PC-9 (cell line): ENCODE measurements around the gene HIVEP2. TPM values are rescaled to one million over a fixed set of nuclear protein-coding genes. Genes with fewer than 3 reads are reported as not detected.

Source experiments
- BruUV-seq: library from RNA; stranded (reverse); fragments of 400-500 nt; replicated peaks from 2 replicates; lab custom pipeline; 2021; lab: Mats Ljungman, UMichigan
- CTCF ChIA-PET: fragments of 300-600 bp; sonication (Branson Sonifier 250); formaldehyde crosslinking; loops from one replicate; lab custom pipeline; 2022; ENCODE audit warnings: antibody characterized with exemption; lab: Charles Lee
- POLR2A ChIA-PET: fragments of 300-600 bp; sonication (Branson Sonifier 250); formaldehyde crosslinking; loops from one replicate; lab custom pipeline; 2022; ENCODE audit warnings: antibody characterized with exemption; ENCODE audit not compliant: unreplicated experiment; lab: Charles Lee
- DNase-seq, 2 experiments: peaks; one replicate each; pipeline versions ENCODE4 v3.0.0 to v3.0.0-alpha.2; 2015 to 2022; ENCODE audit warnings: mixed read lengths in 1 of 2
- H2AFZ ChIP-seq: fragments of 200-600 bp; sonication (generic); 2 replicates; pipeline ENCODE4 v1.8.1; 2017; ENCODE audit warnings: antibody characterized with exemption
- H3F3A ChIP-seq: fragments of 200-600 bp; sonication (generic); 2 replicates; pipeline ENCODE4 v1.8.1; 2017; ENCODE audit warnings: antibody characterized with exemption, mild to moderate bottlenecking, low read depth; ENCODE audit not compliant: insufficient read depth
- H3K27ac ChIP-seq: fragments of 200-600 bp; sonication (generic); 2 replicates; pipeline ENCODE4 v1.6.1; 2016; ENCODE audit warnings: mixed run types
- H3K27me3 ChIP-seq: fragments of 200-600 bp; sonication (generic); 2 replicates; pipeline ENCODE4 v1.6.1; 2016; ENCODE audit warnings: low read depth, mixed run types; ENCODE audit not compliant: insufficient read depth
- H3K36me3 ChIP-seq: fragments of 200-600 bp; sonication (generic); 2 replicates; pipeline ENCODE4 v1.6.1; 2016; ENCODE audit warnings: low read depth, mixed run types
- H3K4me1 ChIP-seq: fragments of 200-600 bp; sonication (generic); replicated peaks from 2 replicates; pipeline ENCODE4 v1.6.1; 2016; ENCODE audit warnings: mixed run types; ENCODE audit not compliant: insufficient read depth
- H3K4me2 ChIP-seq: fragments of 200-600 bp; sonication (generic); 2 replicates; pipeline ENCODE4 v1.6.1; 2017; ENCODE audit warnings: mixed run types
- H3K4me3 ChIP-seq: fragments of 200-600 bp; sonication (generic); 2 replicates; pipeline ENCODE4 v1.6.1; 2016; ENCODE audit warnings: mixed run types
- H3K79me2 ChIP-seq: fragments of 200-600 bp; sonication (generic); 2 replicates; pipeline ENCODE4 v1.6.1; 2017; ENCODE audit warnings: low read depth, mixed run types
- H3K9me2 ChIP-seq: fragments of 200-600 bp; sonication (generic); 2 replicates; pipeline ENCODE4 v1.8.1; 2017; ENCODE audit warnings: mild to moderate bottlenecking; ENCODE audit not compliant: insufficient read depth
- H3K9me3 ChIP-seq: fragments of 200-600 bp; sonication (generic); 2 replicates; pipeline ENCODE4 v1.8.1; 2016; ENCODE audit warnings: low read depth; ENCODE audit not compliant: insufficient read depth
- H4K20me1 ChIP-seq: fragments of 200-600 bp; sonication (generic); 2 replicates; pipeline ENCODE4 v1.8.1; 2017; ENCODE audit not compliant: insufficient read depth
- EZH2 ChIP-seq: fragments of 200-600 bp; sonication (generic); IDR thresholded peaks from 2 replicates; pipeline ENCODE4 v1.8.0; 2017; ENCODE audit warnings: antibody characterized with exemption, low read depth
- intact Hi-C: fragments of 100-400 bp; cut with micrococcal nuclease; formaldehyde crosslinking; loops from one replicate; pipeline ENCODE4 v1.10.0; 2022; ENCODE audit not compliant: unreplicated experiment
- total RNA-seq: library from RNA; stranded (reverse); gene quantifications from 2 replicates; pipeline ENCODE4 v1.2.3, GENCODE V29; 2021
- TF ChIP-seq, protein P1 (sequence below): fragments of 200-600 bp; sonication (generic); conservative IDR thresholded peaks from 2 replicates; pipeline ENCODE4 v1.6.1; 2017; ENCODE audit warnings: mixed run types, antibody characterized with exemption, mild to moderate bottlenecking, moderate library complexity

HIVEP2 gene
- total RNA-seq, 1 experiment from 2014 or later, result 10.3 TPM

DNA sequence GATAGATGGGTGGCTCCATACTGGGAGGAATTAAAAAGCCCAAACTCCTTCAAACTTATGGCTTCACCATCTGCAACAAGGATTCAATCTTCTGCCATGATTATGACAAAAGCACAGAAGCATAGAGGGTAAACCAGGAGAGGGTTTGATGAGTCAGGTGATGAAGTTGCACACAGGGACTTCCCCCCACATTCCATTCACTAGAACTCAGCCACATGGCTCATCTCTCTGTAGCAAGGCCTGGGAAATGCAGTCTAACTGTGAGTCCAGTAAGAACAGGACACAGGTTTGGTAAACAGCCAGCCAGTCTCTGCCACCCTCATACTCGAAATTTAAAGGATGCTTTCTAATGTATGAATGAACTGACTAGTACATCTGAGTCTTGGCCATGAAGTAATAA lies 142.9 kb downstream of the HIVEP2 start:
- Histone ChIP-seq H3K4me1 (peaks cover 14% of the 10 kb centered on the region), H3K9me3 (no peaks in the 10 kb centered on the region; the same call in 1 of the 2 replicates), H3K27me3 (no peaks in the 10 kb centered on the region), H3K4me3 (no peak overlapping the region), H3K79me2 (no peaks in the 10 kb centered on the region), H3K4me2 (peak overlapping the region; percentile 34; the same call in 1 of the 2 replicates), H3K36me3 (no peaks in the 10 kb centered on the region), H4K20me1 (no peaks in the 10 kb centered on the region), H2AFZ (no peak overlapping the region), H3K9me2 (no peaks in the 10 kb centered on the region), H3F3A (no peaks in the 10 kb centered on the region), H3K27ac (peak overlapping the region; percentile 56)
- CTCF ChIA-PET, result no interaction called here
- peak; percentile 41 to 76 for DNase-seq
- TF ChIP-seq EZH2, result no peak
- TF ChIP-seq, protein P1, sequence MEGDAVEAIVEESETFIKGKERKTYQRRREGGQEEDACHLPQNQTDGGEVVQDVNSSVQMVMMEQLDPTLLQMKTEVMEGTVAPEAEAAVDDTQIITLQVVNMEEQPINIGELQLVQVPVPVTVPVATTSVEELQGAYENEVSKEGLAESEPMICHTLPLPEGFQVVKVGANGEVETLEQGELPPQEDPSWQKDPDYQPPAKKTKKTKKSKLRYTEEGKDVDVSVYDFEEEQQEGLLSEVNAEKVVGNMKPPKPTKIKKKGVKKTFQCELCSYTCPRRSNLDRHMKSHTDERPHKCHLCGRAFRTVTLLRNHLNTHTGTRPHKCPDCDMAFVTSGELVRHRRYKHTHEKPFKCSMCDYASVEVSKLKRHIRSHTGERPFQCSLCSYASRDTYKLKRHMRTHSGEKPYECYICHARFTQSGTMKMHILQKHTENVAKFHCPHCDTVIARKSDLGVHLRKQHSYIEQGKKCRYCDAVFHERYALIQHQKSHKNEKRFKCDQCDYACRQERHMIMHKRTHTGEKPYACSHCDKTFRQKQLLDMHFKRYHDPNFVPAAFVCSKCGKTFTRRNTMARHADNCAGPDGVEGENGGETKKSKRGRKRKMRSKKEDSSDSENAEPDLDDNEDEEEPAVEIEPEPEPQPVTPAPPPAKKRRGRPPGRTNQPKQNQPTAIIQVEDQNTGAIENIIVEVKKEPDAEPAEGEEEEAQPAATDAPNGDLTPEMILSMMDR, result no peak
- no TSS peak for BruUV-seq
- intact Hi-C loops, result no loop called here
- POLR2A ChIA-PET, result no interaction called here

DNA sequence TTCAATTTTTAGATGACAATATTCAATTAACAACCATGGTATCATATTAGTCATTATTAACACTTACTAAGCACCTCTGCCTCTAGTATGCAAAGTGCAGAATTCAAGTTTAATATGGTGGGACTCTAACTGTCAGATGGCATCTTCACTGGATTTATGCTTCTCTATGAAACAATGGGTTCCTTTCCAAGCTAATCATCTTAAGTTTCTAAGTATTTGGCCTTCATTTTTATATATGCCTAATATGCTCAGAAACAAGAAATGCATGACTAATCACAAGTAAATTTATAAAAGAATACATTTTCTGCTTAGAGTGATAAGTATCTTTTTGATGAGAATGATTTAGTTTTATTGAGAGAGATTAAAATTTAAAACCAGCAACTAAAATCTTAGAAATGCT lies 144.7 kb downstream of the HIVEP2 start:
- intact Hi-C loops, result no loop called here

DNA sequence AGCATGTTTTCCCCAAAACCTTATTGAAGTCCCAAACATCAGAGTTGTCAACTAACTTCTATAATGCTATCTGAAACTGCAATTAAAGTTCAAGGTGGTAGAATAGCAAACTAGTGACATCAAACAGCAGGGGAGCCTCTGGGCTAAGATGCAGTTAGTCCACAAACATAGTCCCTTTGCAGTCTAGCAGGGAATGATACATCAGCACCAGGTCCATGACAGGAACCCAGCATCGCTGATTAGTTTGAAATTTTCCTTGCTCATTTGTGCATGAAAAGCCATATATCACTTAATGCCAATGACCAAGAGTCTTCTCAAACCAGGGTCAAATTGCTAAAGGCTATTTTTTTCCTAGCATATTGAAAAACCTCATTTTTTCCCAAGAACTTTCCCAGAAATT lies 145.3 kb downstream of the HIVEP2 start:
- H3K9me2 ChIP-seq, result no peaks in the 10 kb centered on the region; the same call in 1 of the 2 replicates
- no TSS peak for BruUV-seq
- ChIA-PET POLR2A (no interaction called here), CTCF (no interaction called here)
- H3K4me3 ChIP-seq, result no peak overlapping the region
- H3K4me1 ChIP-seq, result peaks cover 14% of the 10 kb centered on the region
- TF ChIP-seq, protein P1, result no peak
- no peak for TF ChIP-seq EZH2
- no peak for DNase-seq
- H3K27me3 ChIP-seq, result no peaks in the 10 kb centered on the region
- no peaks in the 10 kb centered on the region for H3K79me2 ChIP-seq
- no peak overlapping the region for H2AFZ ChIP-seq
- H3K9me3 ChIP-seq, result no peaks in the 10 kb centered on the region; the same call in 1 of the 2 replicates
- no peak overlapping the region for H3K4me2 ChIP-seq
- no peaks in the 10 kb centered on the region for H3F3A ChIP-seq
- no peak overlapping the region for H3K27ac ChIP-seq
- H3K36me3 ChIP-seq, result no peaks in the 10 kb centered on the region
- intact Hi-C loops, result no loop called here
- H4K20me1 ChIP-seq, result no peaks in the 10 kb centered on the region

More for the DNA sequence above, 144.7 kb downstream of the HIVEP2 start:
- H2AFZ ChIP-seq, result no peak overlapping the region
- H3K4me1 ChIP-seq, result peaks cover 14% of the 10 kb centered on the region
- CTCF ChIA-PET, result no interaction called here
- H4K20me1 ChIP-seq, result no peaks in the 10 kb centered on the region
- no peaks in the 10 kb centered on the region for H3K79me2 ChIP-seq
- no peaks in the 10 kb centered on the region; the same call in 1 of the 2 replicates for H3K9me3 ChIP-seq
- H3K4me3 ChIP-seq, result no peak overlapping the region
- no peak overlapping the region for H3K27ac ChIP-seq
- DNase-seq, result no peak
- no peak overlapping the region for H3K4me2 ChIP-seq
- BruUV-seq, result no TSS peak
- H3K36me3 ChIP-seq, result no peaks in the 10 kb centered on the region
- H3K9me2 ChIP-seq, result no peaks in the 10 kb centered on the region; the same call in 1 of the 2 replicates
- no peaks in the 10 kb centered on the region for H3K27me3 ChIP-seq
- TF ChIP-seq, protein P1, result no peak
- TF ChIP-seq EZH2, result no peak
- no peaks in the 10 kb centered on the region for H3F3A ChIP-seq
- POLR2A ChIA-PET, result no interaction called here
